TTC549 (cell line): ENCODE data around the gene ZNF77.
"Not testable (repeated sequence)": the region's sequence is repeated elsewhere in the genome, so short reads cannot be mapped to it uniquely, and the experiment has no call there.

Source experiments
- FAIRE-seq: peaks from 2 replicates; lab custom pipeline; 2012; peaks lifted over from hg19 to GRCh38; lab: Jason Lieb, UNC

The ZNF77 gene

GRCh38 chr19:2970201-2970835, 25.5 kb upstream of the ZNF77 start:
- no peak for FAIRE-seq

GRCh38 chr19:2969104-2969504, 24.3 kb upstream of the ZNF77 start:
- no peak for FAIRE-seq

GRCh38 chr19:2967972-2968371, 23.2 kb upstream of the ZNF77 start:
- no peak for FAIRE-seq

GRCh38 chr19:2964874-2965273, 20.1 kb upstream of the ZNF77 start:
- FAIRE-seq, result no peak

DNA sequence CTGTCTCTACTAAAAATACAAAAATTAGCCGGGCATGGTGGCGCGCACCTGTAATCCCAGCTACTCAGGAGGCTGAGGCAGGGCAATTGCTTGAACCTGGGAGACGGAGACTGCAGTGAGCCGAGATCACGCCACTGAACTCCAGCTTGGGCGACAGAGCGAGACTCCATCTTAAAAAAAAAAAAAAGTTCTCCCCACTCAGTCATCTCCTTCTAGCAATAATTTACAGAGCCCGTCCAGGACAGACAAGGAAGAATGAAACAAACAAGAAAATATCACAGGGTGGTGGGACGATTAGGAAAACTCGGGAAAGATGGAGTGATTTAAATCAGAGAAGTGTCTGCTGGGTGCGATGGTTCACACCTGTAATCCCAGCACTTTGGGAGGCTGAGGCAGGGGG, 18.9 kb upstream of the ZNF77 start:
- FAIRE-seq, result not testable (repeated sequence)

- no peak for FAIRE-seq
These were observed 18.4 kb upstream of the ZNF77 start for GRCh38 chr19:2963122-2963521.

GRCh38 chr19:2962018-2962670, 17.4 kb upstream of the ZNF77 start:
- peak; percentile 82 for FAIRE-seq

DNA sequence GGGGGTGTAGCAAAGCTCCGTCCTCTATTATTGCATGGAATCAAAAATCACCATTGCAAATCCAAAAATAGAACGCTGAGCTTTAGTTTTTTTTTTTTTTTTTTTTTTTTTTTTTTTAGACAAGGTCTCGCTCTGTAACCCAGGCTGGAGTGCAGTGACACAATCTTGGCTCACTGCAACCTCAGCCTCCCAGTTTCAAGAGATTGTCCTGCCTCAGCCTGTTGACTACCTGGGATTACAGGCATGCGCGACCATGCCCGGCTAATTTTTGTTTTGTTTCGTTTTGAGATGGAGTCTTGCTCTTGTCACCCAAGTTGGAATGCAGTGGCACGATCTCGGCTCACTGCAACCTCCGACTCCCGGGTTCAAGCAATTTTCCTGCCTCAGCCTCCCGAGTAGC, 15.3 kb upstream of the ZNF77 start:
- FAIRE-seq, result no peak

GRCh38 chr19:2957160-2957559, 12.4 kb upstream of the ZNF77 start:
- FAIRE-seq, result no peak

- FAIRE-seq, result no peak
These were observed 8.2 kb upstream of the ZNF77 start for GRCh38 chr19:2952953-2953481.

GRCh38 chr19:2950286-2951124, 5.7 kb upstream of the ZNF77 start:
- peak; percentile 97 for FAIRE-seq

DNA sequence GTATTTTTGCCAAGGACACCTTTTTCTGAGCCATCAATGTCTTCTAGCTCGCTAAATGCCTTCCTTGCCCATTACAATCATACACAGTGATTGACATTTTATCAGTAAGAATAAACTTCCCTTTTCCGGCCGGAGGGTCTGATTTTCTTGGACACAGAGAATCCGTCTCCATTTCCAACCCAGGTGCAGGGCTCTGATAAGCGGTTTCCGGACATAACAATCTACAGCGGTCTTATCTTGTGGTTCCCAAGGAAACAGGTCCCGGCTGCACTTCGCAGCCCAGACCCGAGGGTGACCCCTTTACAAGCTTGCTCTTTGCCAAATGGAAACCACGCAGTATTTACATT, 5.1 kb upstream of the ZNF77 start:
- FAIRE-seq, result no peak

DNA sequence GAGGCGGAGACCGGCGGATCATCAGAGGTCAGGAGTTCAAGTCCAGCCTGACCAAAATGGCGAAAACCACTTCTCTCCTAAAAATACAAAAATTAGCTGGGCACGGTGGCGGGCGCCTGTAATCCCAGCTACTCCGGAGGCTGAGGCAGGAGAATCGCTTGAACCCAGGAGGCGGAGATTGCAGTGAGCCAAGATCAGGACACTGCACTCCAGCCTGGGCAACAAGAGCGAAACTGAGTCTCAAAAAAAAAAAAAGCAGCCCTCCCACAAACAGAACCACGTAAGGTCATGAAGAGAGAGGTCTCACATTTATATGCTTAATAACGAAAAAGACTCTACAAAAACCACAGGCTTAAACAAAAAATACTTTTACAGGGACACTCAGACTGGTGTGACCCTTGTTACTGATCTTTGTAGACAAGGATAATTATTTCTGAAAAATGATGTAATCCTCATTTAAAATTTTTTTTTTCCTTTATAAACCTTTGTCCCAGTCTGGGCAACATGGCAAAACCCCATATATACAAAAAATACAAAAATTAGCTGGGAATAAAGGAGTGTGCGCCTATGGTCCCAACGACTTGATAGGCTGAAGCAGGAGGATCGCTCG, 909 bp upstream of the ZNF77 start:
- FAIRE-seq, result no peak

GRCh38 chr19:2944403-2944774, 382 bp downstream of the ZNF77 start:
- no peak for FAIRE-seq

- no peak for FAIRE-seq
These were observed 1.7 kb downstream of the ZNF77 start for GRCh38 chr19:2942928-2943640.

DNA sequence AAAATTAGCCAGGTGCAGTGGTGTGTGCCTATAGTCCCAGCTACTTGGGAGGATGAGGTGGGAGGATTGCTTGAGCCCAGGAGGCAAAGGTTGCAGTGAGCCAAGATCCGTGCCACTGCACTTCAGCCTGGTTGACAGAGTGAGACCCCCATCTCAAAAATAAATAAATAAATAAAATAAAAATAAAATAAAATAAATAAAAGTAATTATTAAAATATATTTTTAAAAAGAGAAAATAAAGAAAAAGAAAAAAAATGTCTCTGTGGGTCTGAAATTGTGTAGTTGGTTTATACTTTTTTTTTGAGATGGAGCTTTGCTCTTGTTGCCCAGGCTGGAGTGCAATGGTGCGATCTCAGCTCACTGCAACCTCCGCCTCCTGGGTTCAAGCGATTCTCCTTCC, 8.9 kb downstream of the ZNF77 start:
- FAIRE-seq, result not testable (repeated sequence)

DNA sequence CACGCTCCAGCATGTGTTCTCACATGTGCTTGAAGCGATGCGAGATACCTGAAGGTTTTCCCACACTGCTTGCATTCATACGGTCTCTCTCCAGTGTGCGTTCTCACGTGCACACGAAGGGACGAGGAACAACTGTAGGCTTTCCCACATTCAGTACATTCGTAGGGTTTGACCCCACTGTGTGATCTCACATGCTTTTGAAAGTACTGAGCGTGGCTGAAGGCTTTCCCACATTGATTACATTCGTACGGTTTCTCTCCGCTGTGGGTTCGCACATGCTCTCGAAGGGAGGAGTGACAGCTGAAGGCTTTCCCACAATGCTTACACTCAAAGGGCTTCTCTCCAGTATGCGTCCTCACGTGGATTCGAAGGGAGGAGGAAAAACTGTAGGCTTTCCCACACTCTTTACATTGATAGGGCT, 11.3 kb downstream of the ZNF77 start:
- no peak for FAIRE-seq

- FAIRE-seq, result no peak
These were observed 17.7 kb downstream of the ZNF77 start for GRCh38 chr19:2927032-2927430.

- FAIRE-seq, result no peak
These were observed 18.3 kb downstream of the ZNF77 start for GRCh38 chr19:2926341-2927031.

DNA sequence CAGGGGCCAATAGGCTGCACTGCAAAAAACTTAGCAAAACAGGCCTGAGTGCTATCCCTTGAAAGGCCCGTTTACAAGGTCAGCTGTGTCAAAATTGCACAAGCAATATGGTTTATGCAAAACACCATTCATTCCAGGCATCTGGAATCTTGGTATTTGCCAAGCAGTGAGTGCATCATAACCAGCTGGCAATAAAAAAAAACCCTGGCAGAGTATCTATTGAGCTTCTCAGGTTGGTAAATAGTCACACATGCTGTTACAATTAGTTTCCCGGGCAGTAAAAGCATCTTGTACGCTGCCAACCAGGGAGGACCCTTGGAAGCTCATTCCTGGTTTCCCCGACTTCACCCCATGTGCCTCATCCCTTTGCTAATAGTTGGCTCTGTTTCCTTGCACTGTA, 21.3 kb downstream of the ZNF77 start:
- no peak for FAIRE-seq

- no peak for FAIRE-seq
These were observed 21.8 kb downstream of the ZNF77 start for GRCh38 chr19:2922987-2923386.
